ENCODE data around the gene SCD.
"Not testable (repeated sequence)": the region's sequence is repeated elsewhere in the genome, so short reads cannot be mapped to it uniquely, and the experiment has no call there.

SCD gene

GRCh38 chr10:100362570-100363496, 15.8 kb downstream of the SCD start:
- no peak for DNase-seq

GRCh38 chr10:100364175-100364574, 17.1 kb downstream of the SCD start:
- DNase-seq: no peak

- peak in 1 of 2 experiments; percentile 4 for DNase-seq
Observed at GRCh38 chr10:100364735-100365391, 17.8 kb downstream of the SCD start.

- DNase-seq: no peak
Observed at GRCh38 chr10:100368721-100369120, 21.7 kb downstream of the SCD start.

- peak in 1 of 2 experiments; percentile 10 for DNase-seq
Observed at GRCh38 chr10:100370714-100371481, 23.9 kb downstream of the SCD start.

GRCh38 chr10:100371482-100372027, 24.5 kb downstream of the SCD start:
- DNase-seq: no peak

GRCh38 chr10:100372415-100373297, 25.6 kb downstream of the SCD start:
- no peak for DNase-seq

GRCh38 chr10:100373298-100374199, 26.5 kb downstream of the SCD start:
- peak; percentile 88 to 95 for DNase-seq

- peak in 1 of 2 experiments; percentile 22 for DNase-seq
Observed at GRCh38 chr10:100374200-100374655, 27.2 kb downstream of the SCD start.

- not testable (repeated sequence) for DNase-seq
Observed at GRCh38 chr10:100374677-100375353, 27.8 kb downstream of the SCD start.

GRCh38 chr10:100376656-100377055, 29.6 kb downstream of the SCD start:
- not testable (repeated sequence) for DNase-seq

- DNase-seq: no peak
Observed at GRCh38 chr10:100377830-100378229, 30.8 kb downstream of the SCD start.

GRCh38 chr10:100380400-100380799, 33.4 kb downstream of the SCD start:
- no peak for DNase-seq

- DNase-seq: no peak
Observed at GRCh38 chr10:100382553-100382952, 35.5 kb downstream of the SCD start.

- no peak for DNase-seq
Observed at GRCh38 chr10:100383251-100383650, 36.2 kb downstream of the SCD start.

- DNase-seq: no peak
Observed at GRCh38 chr10:100391163-100392002, 44.4 kb downstream of the SCD start.

GRCh38 chr10:100392686-100393003, 45.6 kb downstream of the SCD start:
- no peak for DNase-seq

- DNase-seq: no peak
Observed at GRCh38 chr10:100395626-100396025, 48.6 kb downstream of the SCD start.

GRCh38 chr10:100396605-100397004, 49.6 kb downstream of the SCD start:
- no peak for DNase-seq
